Activated CD4-positive, alpha-beta memory T cell treated with anti-CD3 and anti-CD28 coated beads for 36 hours (primary cell): ENCODE results near the gene TMEM179. TPM values are rescaled to one million over a fixed set of nuclear protein-coding genes. Genes with fewer than 3 reads are reported as not detected.

Source experiments
- CTCF ChIA-PET: fragments of 350-600 bp; sonication (Branson Sonifier 250); formaldehyde crosslinking; loops from one replicate; lab custom pipeline; 2021; ENCODE audit warnings: antibody characterized with exemption, inconsistent platforms; lab: Charles Lee
- POLR2A ChIA-PET: fragments of 350-600 bp; sonication (Branson Sonifier 250); formaldehyde crosslinking; loops from one replicate; lab custom pipeline; 2021; ENCODE audit warnings: antibody characterized with exemption; lab: Charles Lee
- DNase-seq: peaks from one replicate; pipeline ENCODE4 v3.0.0-alpha.2; 2020
- H3K27ac Mint-ChIP-seq: one replicate; pipeline ENCODE4 v1.8.0; 2021; ENCODE audit warnings: mixed read lengths
- H3K27me3 Mint-ChIP-seq: one replicate; pipeline ENCODE4 v1.8.0; 2021; ENCODE audit warnings: mixed read lengths
- H3K36me3 Mint-ChIP-seq: one replicate; pipeline ENCODE4 v1.8.0; 2021; ENCODE audit warnings: mixed read lengths
- H3K4me1 Mint-ChIP-seq: one replicate; pipeline ENCODE4 v1.8.0; 2021; ENCODE audit warnings: low read depth, mixed read lengths
- H3K4me3 Mint-ChIP-seq: one replicate; pipeline ENCODE4 v1.8.0; 2021; ENCODE audit warnings: mild to moderate bottlenecking, mixed read lengths
- H3K9me3 Mint-ChIP-seq: one replicate; pipeline ENCODE4 v1.8.0; 2021; ENCODE audit warnings: mixed read lengths
- intact Hi-C: fragments of 100-400 bp; cut with micrococcal nuclease; formaldehyde crosslinking; loops from one replicate; pipeline ENCODE4 v1.15.1; 2023
- total RNA-seq, 2 experiments: library from RNA; stranded (reverse); gene quantifications; one replicate each; pipeline ENCODE4 v1.2.3, GENCODE V29; 2021

TMEM179 gene
- total RNA-seq, 2 experiments from 2014 or later = not detected

DNA sequence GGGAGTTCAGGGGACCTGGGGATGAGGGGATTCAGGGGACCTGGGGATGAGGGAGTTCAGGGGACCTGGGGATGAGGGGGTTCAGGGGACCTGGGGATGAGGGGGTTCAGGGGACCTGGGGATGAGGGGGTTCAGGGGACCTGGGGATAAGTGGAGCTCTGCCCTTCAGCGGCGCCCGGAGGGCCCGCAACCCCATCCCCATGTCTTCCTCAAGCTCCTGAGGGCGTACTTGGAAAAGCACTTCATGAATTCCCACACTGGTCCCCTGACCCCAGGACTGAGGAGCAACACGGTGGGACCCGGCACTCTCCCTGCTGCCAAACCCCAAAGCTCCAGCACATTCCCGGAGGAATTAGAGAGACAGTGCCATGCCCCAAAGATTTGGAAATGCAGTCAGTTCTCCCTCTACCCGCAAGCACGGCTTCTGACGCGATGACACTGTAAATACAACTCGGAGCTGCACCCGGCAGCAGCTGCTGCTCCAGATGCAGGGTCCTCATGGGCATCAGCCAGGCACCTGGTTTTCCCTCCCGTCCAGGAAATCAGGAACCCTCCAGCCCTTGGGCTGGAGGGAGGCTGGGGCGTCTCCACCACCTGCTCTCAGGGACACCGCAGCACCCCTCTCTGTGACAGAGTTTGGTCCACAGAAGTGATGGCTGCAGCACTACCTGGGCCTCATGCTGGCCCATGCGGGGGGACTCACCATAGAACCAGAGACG lies 57.8 kb downstream of the TMEM179 start:
- intact Hi-C loops = no loop called here
- Mint-ChIP-seq H3K36me3 (no peaks in the 10 kb centered on the region), H3K27ac (no peak overlapping the region), H3K4me1 (no peaks in the 10 kb centered on the region), H3K9me3 (no peaks in the 10 kb centered on the region), H3K4me3 (no peak overlapping the region), H3K27me3 (peaks cover 13% of the 10 kb centered on the region)
- CTCF ChIA-PET = no interaction called here
- POLR2A ChIA-PET = no interaction called here
- no peak for DNase-seq

DNA sequence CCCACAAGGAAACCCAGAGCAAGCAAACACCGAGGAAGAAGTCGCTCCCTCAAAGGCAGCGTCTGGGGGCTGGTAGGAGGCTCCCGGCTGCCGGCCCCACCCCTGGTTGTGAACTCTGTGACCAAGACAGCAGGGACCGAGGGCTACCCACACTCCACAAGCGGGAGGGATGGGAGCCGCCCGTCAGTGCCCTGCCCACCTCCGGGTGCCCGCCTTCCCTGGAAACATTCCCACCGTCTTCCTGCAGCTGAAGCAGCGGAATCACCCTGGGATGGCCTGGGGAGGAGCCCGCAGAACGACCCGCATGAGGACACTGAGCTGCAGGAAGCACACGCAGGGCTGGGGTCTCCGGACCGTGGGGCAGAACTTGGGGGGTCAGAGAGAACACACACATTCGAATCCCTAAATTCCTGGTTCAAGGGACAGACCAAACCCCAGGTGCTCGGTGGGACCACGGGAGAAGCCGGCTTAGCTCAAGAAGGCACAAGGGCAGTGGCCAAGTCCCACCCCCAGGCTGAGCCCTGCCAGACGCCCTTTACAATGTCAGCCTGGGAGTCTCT lies 58.5 kb downstream of the TMEM179 start:
- Mint-ChIP-seq H3K4me3 (no peak overlapping the region), H3K4me1 (no peaks in the 10 kb centered on the region), H3K27ac (no peak overlapping the region), H3K36me3 (no peaks in the 10 kb centered on the region), H3K9me3 (no peaks in the 10 kb centered on the region), H3K27me3 (peaks cover 13% of the 10 kb centered on the region)
- DNase-seq = no peak
- ChIA-PET CTCF (no interaction called here), POLR2A (no interaction called here)
- intact Hi-C loops = no loop called here

DNA sequence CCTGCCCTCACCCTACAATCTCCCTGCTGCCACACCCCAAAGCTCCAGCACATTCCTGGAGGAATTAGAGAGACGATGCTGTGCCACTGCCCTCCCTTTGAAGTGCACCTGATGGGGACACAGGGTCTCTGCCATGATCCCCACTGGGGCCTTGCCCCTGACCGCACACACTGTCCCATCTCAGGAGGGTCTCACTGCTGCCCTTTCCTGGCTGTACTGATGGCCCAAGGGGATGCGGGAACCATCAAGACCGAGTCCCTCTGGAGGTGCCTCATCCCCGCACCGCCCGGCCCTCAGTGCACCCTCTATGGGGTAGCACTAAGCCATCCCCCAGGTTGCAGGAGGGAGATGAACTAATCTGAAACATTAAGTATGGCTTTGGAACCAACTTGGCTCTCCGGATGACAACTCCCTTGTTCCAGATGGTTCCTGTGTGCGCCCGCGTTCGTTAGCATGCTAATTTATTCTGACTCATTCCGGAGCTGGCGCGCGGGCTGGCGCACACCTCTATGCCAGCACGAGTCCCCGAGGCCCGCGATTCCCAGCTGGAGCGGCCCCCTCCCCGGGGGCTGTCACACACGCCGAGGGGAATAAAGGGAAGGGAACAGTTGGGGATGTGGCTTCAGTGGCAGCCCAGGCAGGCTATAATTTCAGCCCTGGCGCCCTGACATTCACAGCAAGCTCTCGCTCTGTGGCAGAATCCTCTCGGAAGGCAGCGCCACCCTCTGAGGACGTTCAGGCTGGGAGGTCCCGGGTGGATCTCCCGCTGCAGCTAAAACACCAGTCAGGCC lies 59.2 kb downstream of the TMEM179 start:
- CTCF ChIA-PET = no interaction called here
- no peak overlapping the region for H3K27ac Mint-ChIP-seq

DNA sequence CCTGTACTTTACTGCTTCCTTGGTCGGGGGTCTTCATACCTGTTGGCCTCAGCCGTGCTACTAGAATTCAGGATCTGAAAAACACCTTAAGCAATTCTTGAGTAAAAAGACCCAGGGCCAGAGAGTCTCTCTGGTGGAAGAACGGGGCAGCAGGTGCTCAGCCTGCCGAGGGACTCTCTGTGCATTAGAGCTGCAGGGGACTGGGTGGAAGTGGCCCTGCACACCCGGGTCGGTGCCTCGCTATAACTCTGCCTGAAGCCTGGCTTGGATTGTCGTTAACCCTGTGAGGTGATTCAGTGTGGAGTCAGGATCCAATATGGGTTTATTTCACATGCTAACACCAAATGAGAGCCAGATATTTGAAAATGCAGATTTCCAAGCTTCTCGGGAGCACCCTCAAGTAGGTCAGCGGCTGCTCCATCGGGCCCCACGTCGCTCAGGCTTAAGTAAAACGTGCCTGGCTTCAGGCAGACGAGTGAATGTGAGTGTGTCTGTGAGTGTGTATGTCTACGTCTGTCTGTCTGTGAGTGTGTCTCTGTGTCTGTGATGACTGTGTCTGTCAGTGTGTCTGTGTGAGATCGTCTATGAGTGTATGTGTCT lies 60.1 kb downstream of the TMEM179 start:
- ChIA-PET POLR2A (no interaction called here), CTCF (no interaction called here)

More for the DNA sequence above, 59.2 kb downstream of the TMEM179 start:
- no peaks in the 10 kb centered on the region for H3K9me3 Mint-ChIP-seq
- H3K4me1 Mint-ChIP-seq = no peaks in the 10 kb centered on the region
- DNase-seq = no peak
- POLR2A ChIA-PET = no interaction called here
- H3K27me3 Mint-ChIP-seq = peaks cover 12% of the 10 kb centered on the region
- no peak overlapping the region for H3K4me3 Mint-ChIP-seq
- H3K36me3 Mint-ChIP-seq = no peaks in the 10 kb centered on the region
- intact Hi-C loops = no loop called here

DNA sequence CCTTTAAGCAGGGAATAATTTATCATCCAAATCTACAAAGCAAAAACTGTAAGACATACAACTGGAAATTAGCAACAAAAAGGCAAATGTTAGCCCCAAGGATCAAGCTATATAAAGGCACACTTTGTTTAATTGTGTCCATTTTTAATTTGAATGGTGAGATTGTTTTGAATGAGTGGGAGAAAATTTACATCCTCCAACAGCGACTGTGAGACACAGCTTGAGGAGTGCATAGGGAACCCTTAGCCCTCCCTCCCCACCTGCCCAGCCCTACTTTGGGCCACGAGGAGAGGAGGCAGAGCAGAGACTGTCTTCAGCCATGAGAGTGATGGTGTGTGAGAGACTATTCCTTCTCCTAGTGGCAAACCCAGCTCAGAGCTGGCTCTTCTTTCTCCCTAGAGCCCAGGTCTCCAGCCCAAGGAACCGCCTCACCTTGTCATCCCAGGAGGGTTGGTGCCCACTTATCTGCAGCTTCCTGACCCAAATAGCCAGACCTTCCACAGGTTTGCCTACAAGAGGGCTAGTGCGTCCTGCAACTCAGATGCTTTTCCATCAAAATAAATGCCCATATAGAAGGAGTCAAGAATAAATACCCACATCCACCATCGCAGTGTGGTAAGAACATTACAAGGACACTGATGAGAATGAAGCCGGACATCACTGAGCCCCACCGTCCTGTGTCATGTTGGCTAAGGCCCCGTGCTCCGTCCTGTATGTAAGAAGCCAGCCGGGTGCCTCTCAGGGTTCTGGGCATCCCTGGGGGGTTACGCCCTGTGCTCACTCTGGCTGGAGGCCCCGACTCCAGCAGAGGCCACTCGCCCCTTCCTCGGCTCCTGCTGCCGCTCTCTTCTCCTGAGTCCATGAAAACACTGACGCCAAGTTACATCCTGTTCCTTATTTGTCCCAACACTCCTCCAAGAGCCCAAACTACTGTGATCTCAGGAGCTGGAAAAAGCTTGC lies 61.4 kb downstream of the TMEM179 start:
- no peak for DNase-seq
- no peaks in the 10 kb centered on the region for H3K9me3 Mint-ChIP-seq
- no peak overlapping the region for H3K27ac Mint-ChIP-seq
- intact Hi-C loops = no loop called here
- no peaks in the 10 kb centered on the region for H3K36me3 Mint-ChIP-seq
- CTCF ChIA-PET = no interaction called here
- no peak overlapping the region for H3K4me3 Mint-ChIP-seq
- POLR2A ChIA-PET = no interaction called here
- peaks cover 12% of the 10 kb centered on the region for H3K27me3 Mint-ChIP-seq
- no peaks in the 10 kb centered on the region for H3K4me1 Mint-ChIP-seq

More for the DNA sequence above, 60.1 kb downstream of the TMEM179 start:
- no peaks in the 10 kb centered on the region for H3K4me1 Mint-ChIP-seq
- no peak overlapping the region for H3K27ac Mint-ChIP-seq
- H3K4me3 Mint-ChIP-seq = no peak overlapping the region
- H3K9me3 Mint-ChIP-seq = no peaks in the 10 kb centered on the region
- no peak for DNase-seq
- H3K36me3 Mint-ChIP-seq = no peaks in the 10 kb centered on the region
- peaks cover 12% of the 10 kb centered on the region for H3K27me3 Mint-ChIP-seq
- intact Hi-C loops = no loop called here

DNA sequence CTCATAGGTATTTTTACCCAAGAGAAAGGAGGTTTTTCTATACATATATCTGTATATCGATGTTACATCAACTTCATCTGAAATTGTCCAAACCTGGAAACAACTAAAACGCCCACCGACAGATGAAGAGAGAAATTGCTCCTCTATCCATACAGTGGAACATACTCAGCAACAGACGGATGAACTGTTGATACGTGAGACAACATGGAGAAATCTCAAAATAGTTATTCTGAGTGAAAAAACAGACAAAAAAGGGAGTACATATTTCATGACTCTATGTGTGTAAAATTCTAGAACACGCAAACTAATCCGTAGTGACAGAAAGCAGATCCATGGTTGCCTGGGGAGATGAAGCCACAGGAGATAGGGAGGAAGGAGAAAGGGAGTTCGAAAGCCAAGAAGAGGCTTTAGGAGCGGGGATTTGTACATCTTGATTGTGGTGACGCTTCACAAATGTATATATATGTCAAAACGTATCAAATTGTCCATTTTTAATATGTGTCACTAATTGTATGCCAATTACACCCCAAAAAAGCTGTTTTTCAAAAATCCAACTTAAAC lies 62.6 kb downstream of the TMEM179 start:
- Mint-ChIP-seq H3K4me1 (peaks cover 2% of the 10 kb centered on the region), H3K9me3 (no peaks in the 10 kb centered on the region), H3K27me3 (peaks cover 11% of the 10 kb centered on the region), H3K27ac (no peak overlapping the region), H3K4me3 (no peak overlapping the region), H3K36me3 (no peaks in the 10 kb centered on the region)
- ChIA-PET POLR2A (no interaction called here), CTCF (no interaction called here)
- intact Hi-C loops = no loop called here
- DNase-seq = no peak

Other genes starting within 250 kb of the TMEM179 start
- gene C14orf180, start 25.0 kb downstream of the TMEM179 start, total RNA-seq = not detected
- gene INF2, start 84.8 kb upstream of the TMEM179 start, total RNA-seq = 10 to 100 TPM; 66.7 to 71.5 TPM
- 1 to 10 TPM; 2.3 to 3.3 TPM for gene ADSS1, start 119.5 kb upstream of the TMEM179 start, total RNA-seq
- 100 to 1,000 TPM in 1 of 2 experiments, 10 to 100 TPM in 1; 97.6 to 109 TPM for gene SIVA1, start 148.4 kb upstream of the TMEM179 start, total RNA-seq
- 100 to 1,000 TPM; 131 to 133 TPM for gene AKT1, start 191.0 kb upstream of the TMEM179 start, total RNA-seq
- gene ZBTB42, start 196.3 kb upstream of the TMEM179 start, total RNA-seq = 1 to 10 TPM; 3.1 to 3.4 TPM